HK-2 (cell line): ENCODE results near the gene CAMSAP1.

ENCODE experiments used
- DNase-seq: peaks from one replicate; pipeline ENCODE4 v3.0.0-alpha.2; 2018; ENCODE audit not compliant: unreplicated experiment

Gene CAMSAP1

GRCh38 chr9:135813671-135814290 lies 93.6 kb downstream of the CAMSAP1 start:
- no peak for DNase-seq

- no peak for DNase-seq
Observed at GRCh38 chr9:135812961-135813360, 94.4 kb downstream of the CAMSAP1 start.

GRCh38 chr9:135811801-135812200 lies 95.5 kb downstream of the CAMSAP1 start:
- DNase-seq = no peak

GRCh38 chr9:135810806-135811575 lies 96.4 kb downstream of the CAMSAP1 start:
- no peak for DNase-seq

- no peak for DNase-seq
Observed at GRCh38 chr9:135809166-135809565, 98.2 kb downstream of the CAMSAP1 start.

- DNase-seq = no peak
Observed at GRCh38 chr9:135805422-135806022, 101.8 kb downstream of the CAMSAP1 start.

GRCh38 chr9:135804581-135805421 lies 102.5 kb downstream of the CAMSAP1 start:
- no peak for DNase-seq

GRCh38 chr9:135803441-135803840 lies 103.9 kb downstream of the CAMSAP1 start:
- no peak for DNase-seq

- no peak for DNase-seq
Observed at GRCh38 chr9:135802876-135803419, 104.4 kb downstream of the CAMSAP1 start.

GRCh38 chr9:135801070-135801469 lies 106.3 kb downstream of the CAMSAP1 start:
- no peak for DNase-seq

GRCh38 chr9:135799261-135799660 lies 108.1 kb downstream of the CAMSAP1 start:
- no peak for DNase-seq

GRCh38 chr9:135798263-135798585 lies 109.1 kb downstream of the CAMSAP1 start:
- DNase-seq = no peak

- DNase-seq = peak; percentile 57
Observed at GRCh38 chr9:135797507-135798262, 109.7 kb downstream of the CAMSAP1 start.

GRCh38 chr9:135796784-135797485 lies 110.4 kb downstream of the CAMSAP1 start:
- DNase-seq = no peak

GRCh38 chr9:135795391-135795790 lies 112.0 kb downstream of the CAMSAP1 start:
- DNase-seq = no peak

GRCh38 chr9:135794361-135794885 lies 112.9 kb downstream of the CAMSAP1 start:
- DNase-seq = no peak

- no peak for DNase-seq
Observed at GRCh38 chr9:135794057-135794335, 113.3 kb downstream of the CAMSAP1 start.

- no peak for DNase-seq
Observed at GRCh38 chr9:135793221-135794056, 113.9 kb downstream of the CAMSAP1 start.

- DNase-seq = no peak
Observed at GRCh38 chr9:135792268-135793128, 114.8 kb downstream of the CAMSAP1 start.
